PC-9 (cell line): ENCODE data around the gene GALM. TPM values are rescaled to one million over a fixed set of nuclear protein-coding genes. Genes with fewer than 3 reads are reported as not detected.
A peak's percentile ranks its signal among the peaks of the same experiment; 100 is the strongest.

Experiments
- BruUV-seq: library from RNA; stranded (reverse); fragments of 400-500 nt; replicated peaks from 2 replicates; lab custom pipeline; 2021; lab: Mats Ljungman, UMichigan
- CTCF ChIA-PET: fragments of 300-600 bp; sonication (Branson Sonifier 250); formaldehyde crosslinking; loops from one replicate; lab custom pipeline; 2022; ENCODE audit warnings: antibody characterized with exemption; lab: Charles Lee
- POLR2A ChIA-PET: fragments of 300-600 bp; sonication (Branson Sonifier 250); formaldehyde crosslinking; loops from one replicate; lab custom pipeline; 2022; ENCODE audit warnings: antibody characterized with exemption; ENCODE audit not compliant: unreplicated experiment; lab: Charles Lee
- DNase-seq, 2 experiments: peaks; one replicate each; pipeline versions ENCODE4 v3.0.0 to v3.0.0-alpha.2; 2015 to 2022; ENCODE audit warnings: mixed read lengths in 1 of 2
- H2AFZ ChIP-seq: fragments of 200-600 bp; sonication (generic); 2 replicates; pipeline ENCODE4 v1.8.1; 2017; ENCODE audit warnings: antibody characterized with exemption
- H3F3A ChIP-seq: fragments of 200-600 bp; sonication (generic); 2 replicates; pipeline ENCODE4 v1.8.1; 2017; ENCODE audit warnings: antibody characterized with exemption, mild to moderate bottlenecking, low read depth; ENCODE audit not compliant: insufficient read depth
- H3K27ac ChIP-seq: fragments of 200-600 bp; sonication (generic); 2 replicates; pipeline ENCODE4 v1.6.1; 2016; ENCODE audit warnings: mixed run types
- H3K27me3 ChIP-seq: fragments of 200-600 bp; sonication (generic); 2 replicates; pipeline ENCODE4 v1.6.1; 2016; ENCODE audit warnings: low read depth, mixed run types; ENCODE audit not compliant: insufficient read depth
- H3K36me3 ChIP-seq: fragments of 200-600 bp; sonication (generic); 2 replicates; pipeline ENCODE4 v1.6.1; 2016; ENCODE audit warnings: low read depth, mixed run types
- H3K4me1 ChIP-seq: fragments of 200-600 bp; sonication (generic); replicated peaks from 2 replicates; pipeline ENCODE4 v1.6.1; 2016; ENCODE audit warnings: mixed run types; ENCODE audit not compliant: insufficient read depth
- H3K4me2 ChIP-seq: fragments of 200-600 bp; sonication (generic); 2 replicates; pipeline ENCODE4 v1.6.1; 2017; ENCODE audit warnings: mixed run types
- H3K4me3 ChIP-seq: fragments of 200-600 bp; sonication (generic); 2 replicates; pipeline ENCODE4 v1.6.1; 2016; ENCODE audit warnings: mixed run types
- H3K79me2 ChIP-seq: fragments of 200-600 bp; sonication (generic); 2 replicates; pipeline ENCODE4 v1.6.1; 2017; ENCODE audit warnings: low read depth, mixed run types
- H3K9me2 ChIP-seq: fragments of 200-600 bp; sonication (generic); 2 replicates; pipeline ENCODE4 v1.8.1; 2017; ENCODE audit warnings: mild to moderate bottlenecking; ENCODE audit not compliant: insufficient read depth
- H3K9me3 ChIP-seq: fragments of 200-600 bp; sonication (generic); 2 replicates; pipeline ENCODE4 v1.8.1; 2016; ENCODE audit warnings: low read depth; ENCODE audit not compliant: insufficient read depth
- H4K20me1 ChIP-seq: fragments of 200-600 bp; sonication (generic); 2 replicates; pipeline ENCODE4 v1.8.1; 2017; ENCODE audit not compliant: insufficient read depth
- EZH2 ChIP-seq: fragments of 200-600 bp; sonication (generic); IDR thresholded peaks from 2 replicates; pipeline ENCODE4 v1.8.0; 2017; ENCODE audit warnings: antibody characterized with exemption, low read depth
- intact Hi-C: fragments of 100-400 bp; cut with micrococcal nuclease; formaldehyde crosslinking; loops from one replicate; pipeline ENCODE4 v1.10.0; 2022; ENCODE audit not compliant: unreplicated experiment
- total RNA-seq: library from RNA; stranded (reverse); gene quantifications from 2 replicates; pipeline ENCODE4 v1.2.3, GENCODE V29; 2021
- TF ChIP-seq, protein P1 (sequence below): fragments of 200-600 bp; sonication (generic); conservative IDR thresholded peaks from 2 replicates; pipeline ENCODE4 v1.6.1; 2017; ENCODE audit warnings: mixed run types, antibody characterized with exemption, mild to moderate bottlenecking, moderate library complexity

The GALM gene
- total RNA-seq, 1 experiment from 2014 or later = 27.7 TPM

DNA sequence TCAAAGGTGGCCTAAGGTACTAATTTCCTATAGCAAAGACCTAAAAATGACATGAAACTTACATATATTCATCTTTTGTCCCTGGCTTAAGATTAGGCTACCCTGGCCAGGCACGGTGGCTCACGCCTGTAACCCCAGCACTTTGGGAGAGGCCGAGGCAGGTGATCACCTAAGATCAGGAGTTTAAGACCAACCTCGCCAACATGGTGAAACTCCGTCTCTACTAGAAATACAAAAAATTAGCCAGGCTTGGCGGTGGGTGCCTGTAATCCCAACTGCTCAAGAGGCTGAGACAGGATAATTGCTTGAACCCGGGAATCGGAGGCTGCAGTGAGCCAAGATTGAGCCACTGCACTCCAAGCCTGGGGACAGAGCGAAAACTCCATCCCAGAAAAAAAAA, 79.4 kb downstream of the GALM start:
- peaks cover 68% of the 10 kb centered on the region for H3K36me3 ChIP-seq
- H3K4me3 ChIP-seq = no peak overlapping the region
- ChIA-PET CTCF (no interaction called here), POLR2A (no interaction called here)
- H3K4me1 ChIP-seq = peaks cover 27% of the 10 kb centered on the region
- H3K27ac ChIP-seq = no peak overlapping the region
- no peaks in the 10 kb centered on the region for H3K9me2 ChIP-seq
- H2AFZ ChIP-seq = no peak overlapping the region
- no peak for TF ChIP-seq EZH2
- TF ChIP-seq, protein P1, sequence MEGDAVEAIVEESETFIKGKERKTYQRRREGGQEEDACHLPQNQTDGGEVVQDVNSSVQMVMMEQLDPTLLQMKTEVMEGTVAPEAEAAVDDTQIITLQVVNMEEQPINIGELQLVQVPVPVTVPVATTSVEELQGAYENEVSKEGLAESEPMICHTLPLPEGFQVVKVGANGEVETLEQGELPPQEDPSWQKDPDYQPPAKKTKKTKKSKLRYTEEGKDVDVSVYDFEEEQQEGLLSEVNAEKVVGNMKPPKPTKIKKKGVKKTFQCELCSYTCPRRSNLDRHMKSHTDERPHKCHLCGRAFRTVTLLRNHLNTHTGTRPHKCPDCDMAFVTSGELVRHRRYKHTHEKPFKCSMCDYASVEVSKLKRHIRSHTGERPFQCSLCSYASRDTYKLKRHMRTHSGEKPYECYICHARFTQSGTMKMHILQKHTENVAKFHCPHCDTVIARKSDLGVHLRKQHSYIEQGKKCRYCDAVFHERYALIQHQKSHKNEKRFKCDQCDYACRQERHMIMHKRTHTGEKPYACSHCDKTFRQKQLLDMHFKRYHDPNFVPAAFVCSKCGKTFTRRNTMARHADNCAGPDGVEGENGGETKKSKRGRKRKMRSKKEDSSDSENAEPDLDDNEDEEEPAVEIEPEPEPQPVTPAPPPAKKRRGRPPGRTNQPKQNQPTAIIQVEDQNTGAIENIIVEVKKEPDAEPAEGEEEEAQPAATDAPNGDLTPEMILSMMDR = no peak
- no peaks in the 10 kb centered on the region for H3K27me3 ChIP-seq
- peaks cover 64% of the 10 kb centered on the region for H3K79me2 ChIP-seq
- intact Hi-C loops = no loop called here
- H4K20me1 ChIP-seq = peaks cover 96% of the 10 kb centered on the region
- peaks cover 93% of the 10 kb centered on the region for H3F3A ChIP-seq
- no peak for DNase-seq
- no TSS peak for BruUV-seq
- no peak overlapping the region for H3K4me2 ChIP-seq
- no peaks in the 10 kb centered on the region for H3K9me3 ChIP-seq

- no peak overlapping the region for H2AFZ ChIP-seq
- BruUV-seq = no TSS peak
- H3K4me3 ChIP-seq = no peak overlapping the region
- CTCF ChIA-PET = interaction anchor here (0.6 kb wide), 1 partner anchor 347 kb away, joined by 17 read pairs; no protein-coding TSS in a partner anchor
- peaks cover 72% of the 10 kb centered on the region for H3K79me2 ChIP-seq
- POLR2A ChIA-PET = no interaction called here
- no peak overlapping the region for H3K27ac ChIP-seq
- peaks cover 27% of the 10 kb centered on the region for H3K4me1 ChIP-seq
- intact Hi-C loops = no loop called here
- 0 out of 2 replicates have a peak overlapping the region, but pooled peaks have one; percentile 4 for H3K4me2 ChIP-seq
- peaks cover 82% of the 10 kb centered on the region for H4K20me1 ChIP-seq
- TF ChIP-seq, protein P1 = no peak
- no peak for TF ChIP-seq EZH2
- H3F3A ChIP-seq = peaks cover 83% of the 10 kb centered on the region
- H3K9me2 ChIP-seq = no peaks in the 10 kb centered on the region
- no peaks in the 10 kb centered on the region for H3K9me3 ChIP-seq
- H3K36me3 ChIP-seq = peaks cover 68% of the 10 kb centered on the region
- no peaks in the 10 kb centered on the region for H3K27me3 ChIP-seq
- no peak for DNase-seq
These were observed 81.1 kb downstream of the GALM start for GRCh38 chr2:38747007-38747424.

GRCh38 chr2:38747819-38748218, 81.9 kb downstream of the GALM start:
- peaks cover 27% of the 10 kb centered on the region for H3K4me1 ChIP-seq
- H3K4me2 ChIP-seq = no peak overlapping the region
- H3K27me3 ChIP-seq = no peaks in the 10 kb centered on the region
- no peak for DNase-seq
- no peak for TF ChIP-seq EZH2
- TF ChIP-seq, protein P1 = no peak
- no peaks in the 10 kb centered on the region for H3K9me3 ChIP-seq
- H3K9me2 ChIP-seq = no peaks in the 10 kb centered on the region
- ChIA-PET CTCF (interaction anchor here (0.7 kb wide), 1 partner anchor 169 kb away, joined by 5 read pairs; no protein-coding TSS in a partner anchor), POLR2A (interaction anchor here (0.6 to 0.7 kb wide), 2 partner anchors 97 to 1036 kb away, joined by 3 read pairs; no protein-coding TSS in a partner anchor)
- peaks cover 68% of the 10 kb centered on the region for H3K36me3 ChIP-seq
- intact Hi-C loops = no loop called here
- H3F3A ChIP-seq = peaks cover 80% of the 10 kb centered on the region
- H3K27ac ChIP-seq = no peak overlapping the region
- peaks cover 74% of the 10 kb centered on the region for H4K20me1 ChIP-seq
- no peak overlapping the region for H2AFZ ChIP-seq
- no peak overlapping the region for H3K4me3 ChIP-seq
- peaks cover 72% of the 10 kb centered on the region for H3K79me2 ChIP-seq
- BruUV-seq = no TSS peak
